H7 (cell line): ENCODE results near the gene MPLKIP. TPM values are rescaled to one million over a fixed set of nuclear protein-coding genes. Genes with fewer than 3 reads are reported as not detected.
"Not testable (repeated sequence)": the region's sequence is repeated elsewhere in the genome, so short reads cannot be mapped to it uniquely, and the experiment has no call there.

ENCODE experiments used
- DNase-seq: peaks from one replicate; pipeline ENCODE4 v3.0.0; 2012
- H3K27me3 ChIP-seq: 2 replicates; pipeline ENCODE4 v1.6.0; 2011; ENCODE audit warnings: mild to moderate bottlenecking, low read length; ENCODE audit not compliant: control insufficient read depth, insufficient read depth
- H3K36me3 ChIP-seq: replicated peaks from 2 replicates; pipeline ENCODE4 v1.5.1; 2011; ENCODE audit warnings: low read length; ENCODE audit not compliant: control insufficient read depth, insufficient read depth
- H3K4me3 ChIP-seq: 2 replicates; pipeline ENCODE4 v1.5.1; 2011; ENCODE audit warnings: low read depth, mild to moderate bottlenecking, control low read depth, low read length, moderate library complexity; ENCODE audit not compliant: insufficient read depth
- total RNA-seq: library from RNA; depleted of rRNA; stranded (reverse); fragments of >200 nt; shearing (Covaris generic); gene quantifications from 2 replicates; pipeline ENCODE4 v1.2.3, GENCODE V29; 2014; rRNA removed

MPLKIP gene
- 35.8 and 59.3 TPM in 2 replicates for total RNA-seq

GRCh38 chr7:40134428-40135316 is at the start of gene MPLKIP, which contains the start of gene SUGCT:
Gene MPLKIP (minus strand): TSS chr7:40134622. CDS start chr7:40134567, 55 bp downstream.
Gene SUGCT (plus strand): TSS chr7:40135005.
- DNase-seq = peak; percentile 95

GRCh38 chr7:40182452-40182851 is 48.0 kb upstream of the MPLKIP start:
- H3K36me3 ChIP-seq = no peaks in the 10 kb centered on the region
- no peak overlapping the region for H3K4me3 ChIP-seq
- H3K27me3 ChIP-seq = no peaks in the 10 kb centered on the region
- DNase-seq = no peak

More at GRCh38 chr7:40134428-40135316, at the start of gene MPLKIP, which contains the start of gene SUGCT:
- H3K27me3 ChIP-seq = peaks cover 8% of the 10 kb centered on the region
- peak within 1 kb of the TSS; percentile 92 for H3K4me3 ChIP-seq
- H3K36me3 ChIP-seq = no peaks in the 10 kb centered on the region

GRCh38 chr7:40177071-40177470 is 42.6 kb upstream of the MPLKIP start:
- H3K4me3 ChIP-seq = no peak overlapping the region
- DNase-seq = no peak
- no peaks in the 10 kb centered on the region for H3K36me3 ChIP-seq
- H3K27me3 ChIP-seq = no peaks in the 10 kb centered on the region

GRCh38 chr7:40175725-40176510 is 41.5 kb upstream of the MPLKIP start:
- DNase-seq = no peak
- Histone ChIP-seq H3K36me3 (no peaks in the 10 kb centered on the region), H3K27me3 (no peaks in the 10 kb centered on the region), H3K4me3 (no peak overlapping the region)

DNA sequence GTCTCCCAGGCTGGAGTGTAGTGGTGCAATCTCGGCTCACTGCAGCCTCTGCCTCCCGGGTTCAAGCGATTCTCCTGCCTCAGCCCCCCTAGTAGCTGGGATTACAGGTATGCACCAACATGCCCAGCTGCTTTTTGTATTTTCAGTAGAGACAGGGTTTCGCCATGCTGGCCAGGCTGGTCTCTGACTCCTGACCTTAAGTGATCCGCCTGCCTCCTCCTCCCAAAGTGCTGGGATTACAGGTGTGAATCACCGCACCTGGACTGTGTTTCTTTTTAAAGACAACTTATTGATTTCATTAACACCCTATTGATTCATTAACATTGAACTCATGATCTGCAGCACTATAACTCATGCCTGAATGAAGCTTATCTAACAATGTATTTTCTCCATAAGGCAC is 40.8 kb upstream of the MPLKIP start:
- not testable (repeated sequence) for H3K27me3 ChIP-seq, H3K4me3 ChIP-seq, H3K36me3 ChIP-seq, DNase-seq

GRCh38 chr7:40173121-40173520 is 38.7 kb upstream of the MPLKIP start:
- H3K36me3 ChIP-seq, H3K4me3 ChIP-seq, H3K27me3 ChIP-seq, DNase-seq: not testable (repeated sequence)

GRCh38 chr7:40168266-40168665 is 33.8 kb upstream of the MPLKIP start:
- H3K27me3 ChIP-seq, DNase-seq, H3K36me3 ChIP-seq, H3K4me3 ChIP-seq: not testable (repeated sequence)

DNA sequence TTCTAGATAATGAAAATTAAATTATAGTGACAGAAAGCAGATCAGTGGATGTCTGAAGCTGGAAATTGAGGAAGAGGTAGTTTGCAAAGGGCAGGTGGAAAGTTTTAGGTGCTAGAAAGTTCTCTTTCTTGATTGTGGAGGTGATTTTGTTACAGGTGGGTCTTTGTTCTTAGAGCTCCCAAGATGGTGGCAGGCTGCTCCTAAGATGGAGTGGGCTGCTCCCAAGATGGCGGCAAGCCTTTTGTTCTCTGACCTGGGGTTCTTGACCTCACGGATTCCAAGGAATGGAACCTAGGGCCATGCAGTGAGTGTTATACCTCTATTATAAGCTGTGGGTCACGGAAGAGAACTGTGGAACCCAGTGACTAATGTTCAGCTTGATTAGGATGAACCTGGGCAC is 32.9 kb upstream of the MPLKIP start:
- DNase-seq = no peak
- H3K36me3 ChIP-seq = no peaks in the 10 kb centered on the region

DNA sequence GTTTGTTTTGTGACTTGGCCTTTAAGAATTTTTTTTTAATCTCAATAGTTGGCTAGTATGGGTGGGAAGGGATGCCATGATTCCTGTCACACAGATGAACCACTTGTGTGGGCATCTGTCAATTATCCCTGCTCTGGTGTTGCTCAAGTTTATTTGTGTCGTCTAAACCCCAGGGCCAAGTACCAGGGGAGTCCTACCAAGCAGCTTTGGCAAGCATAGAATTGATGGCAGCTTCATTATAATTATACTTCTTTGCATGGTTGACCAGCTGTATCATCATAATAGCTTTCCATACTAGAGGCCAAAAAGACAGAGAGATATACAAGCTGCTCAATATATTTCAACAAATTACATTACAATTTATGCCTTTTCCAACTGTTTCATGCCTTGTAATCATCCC is 30.8 kb upstream of the MPLKIP start:
- Histone ChIP-seq H3K36me3 (no peaks in the 10 kb centered on the region), H3K4me3 (no peak overlapping the region), H3K27me3 (no peaks in the 10 kb centered on the region)
- no peak for DNase-seq

More for the DNA sequence above, 32.9 kb upstream of the MPLKIP start:
- H3K4me3 ChIP-seq = no peak overlapping the region
- no peaks in the 10 kb centered on the region for H3K27me3 ChIP-seq

- no peak for DNase-seq
Measured at GRCh38 chr7:40162516-40162915, 28.1 kb upstream of the MPLKIP start.

DNA sequence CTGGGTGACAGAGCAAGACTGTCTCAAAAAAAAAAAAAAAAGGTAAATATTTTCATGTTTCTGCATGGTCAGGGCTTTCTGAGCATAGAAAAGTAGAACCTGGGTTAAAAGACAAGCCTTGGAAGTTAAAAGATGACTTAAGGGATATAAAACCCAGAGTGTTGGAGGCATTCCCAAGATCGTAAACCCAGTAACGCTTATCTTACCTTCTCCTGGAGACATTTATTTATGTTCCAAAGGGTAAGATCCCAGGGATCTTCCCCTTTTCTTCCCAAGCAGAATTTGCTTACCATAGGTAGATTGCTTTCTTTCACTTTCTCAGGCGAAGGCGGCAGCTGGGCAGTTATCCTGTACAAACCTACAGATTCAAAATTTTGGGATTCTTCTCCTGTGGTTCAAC is 22.6 kb upstream of the MPLKIP start:
- Histone ChIP-seq H3K4me3 (no peak overlapping the region), H3K36me3 (no peaks in the 10 kb centered on the region), H3K27me3 (no peaks in the 10 kb centered on the region)
- no peak for DNase-seq

More at GRCh38 chr7:40162516-40162915, 28.1 kb upstream of the MPLKIP start:
- Histone ChIP-seq H3K36me3 (no peaks in the 10 kb centered on the region), H3K27me3 (no peaks in the 10 kb centered on the region), H3K4me3 (no peak overlapping the region)

DNA sequence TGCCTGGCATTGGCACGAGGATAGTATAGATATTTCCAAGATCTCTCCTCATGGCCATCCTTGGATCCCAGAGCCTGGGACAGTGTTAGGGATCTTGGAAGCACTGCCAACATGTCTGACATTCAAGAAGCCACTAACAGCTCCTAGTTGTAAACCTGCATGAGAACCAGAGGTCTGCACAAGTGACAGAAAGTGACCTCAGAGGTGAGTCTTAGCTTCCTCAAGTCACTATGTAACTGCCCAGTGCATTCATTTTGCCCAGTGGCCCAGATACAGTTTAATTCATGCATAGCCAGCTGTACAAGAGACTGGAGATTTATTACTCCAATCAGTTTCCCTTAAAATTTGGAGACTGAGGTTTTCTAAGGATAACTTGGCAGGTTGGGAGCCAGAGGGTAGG is 17.1 kb upstream of the MPLKIP start:
- no peak for DNase-seq
- Histone ChIP-seq H3K27me3 (no peaks in the 10 kb centered on the region), H3K4me3 (no peak overlapping the region), H3K36me3 (no peaks in the 10 kb centered on the region)

GRCh38 chr7:40148671-40149070 is 14.2 kb upstream of the MPLKIP start:
- no peak for DNase-seq

GRCh38 chr7:40148247-40148580 is 13.8 kb upstream of the MPLKIP start:
- H3K4me3 ChIP-seq, H3K36me3 ChIP-seq, DNase-seq, H3K27me3 ChIP-seq: not testable (repeated sequence)

More at GRCh38 chr7:40148671-40149070, 14.2 kb upstream of the MPLKIP start:
- H3K27me3 ChIP-seq = no peaks in the 10 kb centered on the region
- H3K36me3 ChIP-seq = no peaks in the 10 kb centered on the region
- H3K4me3 ChIP-seq = no peak overlapping the region
